ENCODE results near the gene MAB21L4. TPM values are rescaled to one million over a fixed set of nuclear protein-coding genes. Genes with fewer than 3 reads are reported as not detected.
A peak's percentile ranks its signal among the peaks of the same experiment; 100 is the strongest.

Gene MAB21L4
- total and polyA plus RNA-seq, 9 donors = 0.04 to 0.48 (median 0.23) TPM; not detected in 4

- Histone ChIP-seq H3K27ac (no peak overlapping the region), H3K36me3 (no peaks in the 10 kb centered on the region), H3K4me3 (no peak overlapping the region), H3K27me3 (no peaks in the 10 kb centered on the region), H3K4me1 (ENCODE audit: insufficient read depth) (no peaks in the 10 kb centered on the region), H3K9me3 (no peaks in the 10 kb centered on the region)
- no peak for TF ChIP-seq CTCF (IDR thresholded peaks at IDR 0.05)
- 87 to 93% (median 92%) methylated on average over 17 to 18 of the region's 18 CpGs for WGBS, 3 donors
- DNase-seq = peak in 3 of 5 donors; percentile 12 to 24 (median 13)
- intact Hi-C loops (cut with DNase I) = no loop called here
Observed at GRCh38 chr2:240878341-240878936, 17.5 kb downstream of the MAB21L4 start.

GRCh38 chr2:240877460-240878340 is 18.3 kb downstream of the MAB21L4 start:
- 88 to 91% (median 91%) methylated on average over 40 of the region's 40 CpGs for WGBS, 3 donors
- no peak overlapping the region for H3K4me3 ChIP-seq
- H3K9me3 ChIP-seq = no peaks in the 10 kb centered on the region
- H3K36me3 ChIP-seq = no peaks in the 10 kb centered on the region
- intact Hi-C loops (cut with DNase I) = no loop called here
- H3K4me1 ChIP-seq (ENCODE audit: insufficient read depth) = no peaks in the 10 kb centered on the region
- no peak for TF ChIP-seq CTCF (IDR thresholded peaks at IDR 0.05)
- no peak for TF ChIP-seq POLR2A (IDR thresholded peaks at IDR 0.05)
- no peak for TF ChIP-seq EP300 (IDR thresholded peaks at IDR 0.05)
- no peak overlapping the region for H3K27ac ChIP-seq
- DNase-seq = peak in 3 of 5 donors; percentile 6 to 30 (median 9)
- H3K27me3 ChIP-seq = no peaks in the 10 kb centered on the region

GRCh38 chr2:240876475-240877251 is 19.3 kb downstream of the MAB21L4 start:
- no peaks in the 10 kb centered on the region for H3K4me1 ChIP-seq (ENCODE audit: insufficient read depth)
- H3K27ac ChIP-seq = no peak overlapping the region
- no peaks in the 10 kb centered on the region for H3K9me3 ChIP-seq
- intact Hi-C loops (cut with DNase I) = no loop called here
- 85 to 89% (median 88%) methylated on average over 18 of the region's 18 CpGs for WGBS, 3 donors
- H3K27me3 ChIP-seq = no peaks in the 10 kb centered on the region
- peak in 4 of 5 donors; percentile 7 to 31 (median 14) for DNase-seq
- no peaks in the 10 kb centered on the region for H3K36me3 ChIP-seq
- H3K4me3 ChIP-seq = no peak overlapping the region
- TF ChIP-seq POLR2A (IDR thresholded peaks at IDR 0.05) = no peak
- TF ChIP-seq CTCF (IDR thresholded peaks at IDR 0.05) = no peak
- TF ChIP-seq EP300 (IDR thresholded peaks at IDR 0.05) = no peak

- intact Hi-C loops (cut with DNase I) = no loop called here
- H3K4me3 ChIP-seq = no peak overlapping the region
- H3K27me3 ChIP-seq = no peaks in the 10 kb centered on the region
- H3K9me3 ChIP-seq = no peaks in the 10 kb centered on the region
- H3K27ac ChIP-seq = no peak overlapping the region
- 69 to 82% (median 78%) methylated on average over 7 of the region's 7 CpGs for WGBS, 3 donors
- no peaks in the 10 kb centered on the region for H3K36me3 ChIP-seq
- H3K4me1 ChIP-seq (ENCODE audit: insufficient read depth) = no peaks in the 10 kb centered on the region
- TF ChIP-seq POLR2A (IDR thresholded peaks at IDR 0.05) (no peak), EP300 (IDR thresholded peaks at IDR 0.05) (no peak), CTCF (IDR thresholded peaks at IDR 0.05) (no peak)
- DNase-seq = no peak
Observed at GRCh38 chr2:240876035-240876474, 19.9 kb downstream of the MAB21L4 start.
